HG02571 (cell line): ENCODE measurements around the gene CSH1.
A peak's percentile ranks its signal among the peaks of the same experiment; 100 is the strongest.
"Not testable (repeated sequence)": the region's sequence is repeated elsewhere in the genome, so short reads cannot be mapped to it uniquely, and the experiment has no call there.

Experiments used
- ATAC-seq: cut with Tn5 transposase; IDR thresholded peaks from one replicate; pipeline ENCODE4 v1.9.1; 2021; ENCODE audit warnings: mild to moderate bottlenecking, moderate library complexity; ENCODE audit not compliant: unreplicated experiment

CSH1 gene

GRCh38 chr17:63928966-63929695 lies 32.8 kb upstream of the CSH1 start:
- no peak for ATAC-seq

- ATAC-seq, result no peak
Observed at GRCh38 chr17:63928172-63928666, 31.8 kb upstream of the CSH1 start.

- no peak for ATAC-seq
Observed at GRCh38 chr17:63927464-63928171, 31.2 kb upstream of the CSH1 start.

DNA sequence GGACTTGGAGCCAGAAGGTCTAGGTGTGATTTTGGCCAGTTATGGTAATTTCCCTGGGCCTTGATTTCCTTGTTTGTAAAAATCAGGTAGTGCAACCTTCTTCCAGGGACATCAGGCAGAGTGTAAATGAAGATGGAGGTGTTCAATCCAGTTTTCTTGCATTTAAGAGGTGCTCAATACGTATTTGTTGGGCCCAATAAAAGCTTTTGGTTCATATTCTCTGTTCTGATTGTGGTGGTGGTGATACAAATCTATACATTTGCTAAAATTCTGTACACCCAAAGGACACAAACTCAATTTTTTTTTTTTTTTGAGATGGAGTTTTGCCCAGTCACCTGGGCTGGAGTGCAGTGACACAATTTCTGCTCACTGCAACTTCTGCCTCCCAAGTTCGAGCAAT lies 29.8 kb upstream of the CSH1 start:
- no peak for ATAC-seq

DNA sequence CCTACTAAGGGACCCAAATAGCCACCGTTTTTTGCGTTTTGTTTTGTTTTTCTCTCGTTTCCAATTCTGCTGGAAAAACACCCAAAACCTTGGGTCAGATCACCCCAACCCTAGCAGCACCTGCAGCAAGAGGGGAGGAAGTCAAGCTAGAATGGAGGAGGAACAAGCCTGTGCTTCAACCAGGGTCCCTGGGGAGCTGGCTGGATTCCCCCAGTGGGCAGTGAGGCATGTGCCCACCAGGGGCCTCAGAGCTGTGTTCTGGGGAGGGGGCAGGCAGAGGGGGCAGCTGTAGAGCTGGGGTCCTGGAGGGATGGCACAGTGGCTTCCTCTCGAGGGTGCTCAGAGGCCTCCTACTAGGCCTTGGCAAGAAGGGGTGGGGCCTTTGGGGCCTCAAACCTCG lies 29.2 kb upstream of the CSH1 start:
- ATAC-seq, result no peak

- not testable (repeated sequence) for ATAC-seq
Observed at GRCh38 chr17:63922402-63922801, 26.0 kb upstream of the CSH1 start.

DNA sequence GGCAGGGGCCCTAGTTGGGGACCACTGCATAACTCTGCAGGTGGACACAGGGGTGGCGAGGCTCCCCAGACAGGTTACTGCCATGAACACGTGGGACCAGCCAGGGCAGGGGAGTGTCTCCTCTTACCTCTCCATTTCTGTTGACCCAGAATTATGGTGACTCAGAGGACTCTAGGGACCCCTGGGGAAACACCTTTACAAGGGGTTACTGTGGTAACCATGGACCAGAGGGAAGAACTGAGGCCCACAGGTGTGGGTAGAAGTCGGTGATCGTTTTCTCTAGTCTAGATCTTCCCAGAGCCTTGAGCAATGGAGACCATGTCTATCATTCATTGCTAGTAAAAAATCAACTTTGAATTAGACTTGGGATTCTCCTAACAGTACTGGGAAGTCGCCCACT lies 24.4 kb upstream of the CSH1 start:
- not testable (repeated sequence) for ATAC-seq

DNA sequence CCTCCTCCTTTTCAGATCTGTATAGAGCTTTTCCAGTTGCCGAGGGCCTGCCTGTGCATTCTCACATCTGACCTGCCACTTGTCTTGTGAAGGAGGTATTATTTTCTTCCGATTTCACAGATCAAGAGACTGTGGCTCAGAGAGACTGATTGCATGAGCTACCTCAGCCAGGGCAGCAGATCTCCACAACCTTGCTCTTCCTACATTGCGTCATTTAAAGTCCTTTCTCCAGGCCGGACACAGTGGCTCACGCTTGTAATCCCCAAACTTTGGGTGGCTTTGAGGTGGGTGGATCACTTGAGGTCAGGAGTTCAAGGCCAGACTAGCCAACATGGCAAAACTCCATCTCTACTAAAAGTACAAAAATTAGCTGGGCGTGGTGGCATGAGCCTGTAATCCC lies 23.7 kb upstream of the CSH1 start:
- not testable (repeated sequence) for ATAC-seq

DNA sequence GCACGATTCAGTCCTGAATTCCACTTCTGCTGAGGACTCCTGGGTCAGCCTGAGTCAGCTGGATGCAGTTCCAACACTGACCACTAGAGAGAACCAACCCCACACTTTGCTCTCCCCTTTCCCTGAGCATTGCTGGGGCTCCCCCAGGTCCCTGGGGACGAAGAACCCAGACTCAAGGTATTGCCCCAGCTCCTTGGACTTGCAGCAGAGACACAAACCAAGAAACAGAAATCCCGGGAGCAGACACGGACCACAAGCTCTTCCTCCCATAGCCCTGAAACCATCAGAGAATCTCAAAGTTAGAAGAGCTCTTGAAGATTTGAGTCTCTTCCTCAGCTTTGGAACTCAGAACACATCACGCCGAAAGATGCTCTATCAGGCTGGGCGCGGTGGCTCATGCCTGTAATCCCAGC lies 22.9 kb upstream of the CSH1 start:
- peak; percentile 58 for ATAC-seq

DNA sequence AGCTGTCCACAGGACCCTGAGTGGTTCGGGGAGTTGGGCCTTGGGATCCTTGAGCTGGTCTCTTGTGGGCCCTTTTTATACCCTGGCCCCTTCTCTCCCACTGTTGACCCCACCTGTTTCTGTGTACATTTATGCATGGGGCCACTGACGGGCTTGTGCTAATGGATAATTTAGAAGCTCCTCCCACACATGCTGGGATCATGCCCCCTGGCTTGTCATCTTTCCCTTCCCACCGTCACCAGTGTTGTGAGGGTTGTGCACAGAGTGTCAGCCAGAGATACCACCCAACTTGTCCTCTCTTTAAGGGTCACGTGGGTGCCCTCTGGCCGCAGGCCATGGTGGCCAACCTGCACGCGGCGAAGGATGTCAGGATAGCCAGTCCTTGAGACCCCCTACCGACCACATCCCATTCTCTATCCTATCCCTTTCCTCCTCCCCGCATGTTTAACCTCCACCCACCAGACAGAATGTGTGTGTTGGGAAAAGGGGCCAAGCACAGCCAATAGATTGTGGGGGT lies 22.5 kb upstream of the CSH1 start, which contains the start of gene GH1:
TSS of gene GH1 (minus strand) at position 51 of the 517 bp plus-strand sequence. CDS start 63 bp downstream, outside the sequence.
- ATAC-seq, result not testable (repeated sequence)

- ATAC-seq, result no peak
Observed at GRCh38 chr17:63918305-63918704, 21.9 kb upstream of the CSH1 start.

- no peak for ATAC-seq
Observed at GRCh38 chr17:63917646-63918045, 21.3 kb upstream of the CSH1 start.

DNA sequence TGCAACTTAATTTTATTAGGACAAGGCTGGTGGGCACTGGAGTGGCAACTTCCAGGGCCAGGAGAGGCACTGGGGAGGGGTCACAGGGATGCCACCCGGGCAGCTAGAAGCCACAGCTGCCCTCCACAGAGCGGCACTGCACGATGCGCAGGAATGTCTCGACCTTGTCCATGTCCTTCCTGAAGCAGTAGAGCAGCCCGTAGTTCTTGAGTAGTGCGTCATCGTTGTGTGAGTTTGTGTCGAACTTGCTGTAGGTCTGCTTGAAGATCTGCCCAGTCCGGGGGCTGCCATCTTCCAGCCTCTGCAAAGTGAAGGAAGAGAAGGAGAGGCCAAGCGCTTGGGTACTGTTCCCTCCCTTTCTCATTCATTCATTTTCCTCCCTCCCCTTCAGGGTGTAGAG lies 20.8 kb upstream of the CSH1 start:
- ATAC-seq, result not testable (repeated sequence)

- no peak for ATAC-seq
Observed at GRCh38 chr17:63916566-63917185, 20.3 kb upstream of the CSH1 start.

DNA sequence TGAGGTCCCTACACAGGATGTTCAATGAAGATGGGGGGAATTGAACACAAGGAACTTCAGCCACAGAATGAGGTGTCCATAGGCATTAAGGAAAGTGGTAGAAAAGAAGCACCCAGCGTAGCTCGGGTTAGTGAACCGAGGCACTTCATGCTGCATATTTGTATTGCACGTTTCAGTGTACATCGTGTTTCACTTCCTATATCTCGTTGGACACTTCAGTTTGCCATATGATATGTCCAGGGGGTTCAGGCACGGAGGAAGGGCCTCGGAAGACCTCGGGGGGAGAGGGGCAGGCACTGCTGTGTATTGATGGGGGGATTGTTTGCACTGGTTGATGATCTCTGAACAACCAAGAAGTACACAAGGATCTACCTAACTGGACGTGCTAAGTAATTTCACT lies 19.4 kb upstream of the CSH1 start:
- ATAC-seq, result not testable (repeated sequence)

GRCh38 chr17:63914471-63914870 lies 18.1 kb upstream of the CSH1 start:
- ATAC-seq, result no peak

DNA sequence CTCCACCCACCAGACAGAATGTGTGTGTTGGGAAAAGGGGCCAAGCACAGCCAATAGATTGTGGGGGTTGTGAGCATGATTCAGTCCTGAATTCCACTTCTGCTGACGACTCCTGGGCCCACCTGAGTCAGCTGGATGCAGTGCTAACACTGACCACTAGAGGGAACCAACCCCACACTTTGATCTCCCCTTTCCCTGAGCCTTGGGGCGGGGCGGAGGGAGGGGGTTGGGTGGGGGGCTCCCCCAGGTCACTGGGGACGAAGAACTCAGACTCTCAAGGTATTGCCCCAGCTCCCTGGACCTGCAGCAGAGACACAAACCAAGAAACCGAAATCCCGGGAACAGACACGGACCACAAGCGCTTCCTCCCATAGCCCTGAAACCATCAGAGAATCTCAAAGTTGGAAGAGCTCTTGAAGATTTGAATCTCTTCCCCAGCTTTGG lies 15.3 kb upstream of the CSH1 start:
- ATAC-seq, result no peak

DNA sequence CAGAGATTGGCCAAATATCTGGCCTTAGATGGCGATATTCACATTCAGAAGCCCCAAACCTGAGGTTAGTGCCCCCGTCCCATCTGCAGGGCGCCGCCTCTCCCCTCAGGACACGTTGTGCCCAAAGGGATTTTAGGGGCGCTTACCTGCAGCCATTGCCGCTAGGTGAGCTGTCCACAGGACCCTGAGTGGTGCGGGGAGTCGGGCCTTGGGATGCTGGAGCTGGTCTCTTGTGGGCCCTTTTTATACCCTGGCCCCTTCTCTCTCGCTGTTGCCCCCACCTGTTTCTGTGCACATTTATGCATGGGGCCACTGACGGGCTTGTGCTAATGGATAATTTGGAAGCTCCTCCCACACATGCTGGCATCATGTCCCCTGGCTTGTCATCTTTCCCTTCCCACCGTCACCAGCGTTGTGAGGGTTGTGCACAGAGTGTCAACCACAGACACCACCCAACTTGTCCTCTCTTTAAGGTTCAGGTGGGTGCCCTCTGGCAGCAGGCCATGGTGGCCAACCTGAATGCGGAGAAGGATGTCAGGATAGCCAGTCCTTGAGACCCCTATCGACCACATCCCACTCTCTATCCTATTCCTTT lies 14.8 kb upstream of the CSH1 start, which contains the start of gene CSHL1:
TSS of gene CSHL1 (minus strand) at position 218 of the 595 bp plus-strand sequence. CDS start at position 156, 62 bp downstream.
- ATAC-seq, result no peak

DNA sequence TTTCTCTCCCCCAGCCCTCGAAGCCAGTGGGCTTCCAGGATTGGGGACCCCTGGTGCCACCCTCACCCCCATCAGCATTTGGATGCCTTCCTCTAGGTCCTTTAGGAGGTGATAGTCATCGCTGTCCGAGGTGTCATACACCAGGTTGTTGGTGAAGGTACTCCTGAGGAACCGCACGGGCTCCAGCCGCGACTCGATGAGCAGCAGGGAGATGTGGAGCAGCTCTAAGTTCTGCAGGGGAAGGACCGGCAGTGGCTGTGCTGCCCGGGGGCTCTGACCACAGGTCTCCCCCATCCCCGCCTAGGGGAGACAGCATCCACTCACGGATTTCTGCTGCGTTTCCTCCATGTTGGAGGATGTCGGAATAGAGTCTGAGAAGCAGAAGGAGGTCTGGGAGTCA lies 13.7 kb upstream of the CSH1 start:
- ATAC-seq, result no peak

- not testable (repeated sequence) for ATAC-seq
Observed at GRCh38 chr17:63909586-63909985, 13.2 kb upstream of the CSH1 start.
